Endothelial cell of umbilical vein (primary cell): ENCODE measurements around the gene LTN1. TPM values are rescaled to one million over a fixed set of nuclear protein-coding genes. Genes with fewer than 3 reads are reported as not detected.

ENCODE experiments used
- BruUV-seq: library from RNA; stranded (reverse); fragments of 400-500 nt; replicated peaks from 2 replicates; lab custom pipeline; 2021; lab: Mats Ljungman, UMichigan
- CTCF ChIA-PET: fragments of 300-600, 350-600 bp; sonication (Branson Sonifier 250); formaldehyde crosslinking; loops from one replicate; lab custom pipeline; 2021; ENCODE audit warnings: antibody characterized with exemption, inconsistent platforms; lab: Charles Lee
- POLR2A ChIA-PET: fragments of 300-600, 350-600 bp; sonication (Branson Sonifier 250); formaldehyde crosslinking; loops from one replicate; lab custom pipeline; 2021; ENCODE audit warnings: antibody characterized with exemption, inconsistent platforms; lab: Charles Lee
- DNase-seq: peaks from one replicate; pipeline ENCODE4 v3.0.0-alpha.2; 2011; ENCODE audit warnings: low read depth, low spot score
- FAIRE-seq: peaks from 2 replicates; lab custom pipeline; 2011; peaks lifted over from hg19 to GRCh38; lab: Jason Lieb, UNC
- H2AFZ ChIP-seq: 2 replicates; pipeline ENCODE4 v1.6.0; 2012; ENCODE audit warnings: low read depth, low read length, control low read depth, inconsistent platforms
- H3K27ac ChIP-seq: 2 replicates; pipeline ENCODE4 v1.5.1; 2011; ENCODE audit warnings: low read depth, mild to moderate bottlenecking, control low read depth, low read length, moderate library complexity; ENCODE audit not compliant: insufficient read depth
- H3K27me3 ChIP-seq, 2 experiments: 2 replicates each; pipeline versions ENCODE4 v1.6.0 to v1.6.1; 2011; ENCODE audit warnings: low read length in 2 of 2, mixed read lengths in 1 of 2; ENCODE audit not compliant: control insufficient read depth in 2 of 2, insufficient read depth in 2 of 2
- H3K36me3 ChIP-seq, 2 experiments: 2 replicates in 1 of 2; 3 replicates in 1 of 2; pipeline ENCODE4 v1.5.1; 2011; ENCODE audit warnings: low read length in 2 of 2, mild to moderate bottlenecking in 1 of 2, moderate library complexity in 1 of 2; ENCODE audit not compliant: control insufficient read depth in 2 of 2, insufficient read depth in 2 of 2; ENCODE audit errors: extremely low read depth in 1 of 2
- H3K4me1 ChIP-seq: 3 replicates; pipeline ENCODE4 v1.5.1; 2011; ENCODE audit warnings: mild to moderate bottlenecking, low read length; ENCODE audit not compliant: control insufficient read depth, insufficient read depth; ENCODE audit errors: extremely low read depth
- H3K4me2 ChIP-seq: 2 replicates; pipeline ENCODE4 v1.6.1; 2011; ENCODE audit warnings: low read length, control low read depth, mixed read lengths; ENCODE audit not compliant: insufficient read depth
- H3K4me3 ChIP-seq, 3 experiments: fragments of 200-600 bp in 1 of 3; sonication (generic), shearing (Covaris generic) in 1 of 3; replicated peaks in 1 of 3; 2 replicates each; pipeline ENCODE4 v1.5.1; 2011 to 2016; ENCODE audit warnings: control low read depth in 3 of 3, low read length in 3 of 3, mild to moderate bottlenecking in 2 of 3, inconsistent platforms in 1 of 3, low read depth in 1 of 3, moderate library complexity in 1 of 3; ENCODE audit not compliant: insufficient read depth in 1 of 3
- H3K79me2 ChIP-seq: 2 replicates; pipeline ENCODE4 v1.6.0; 2012; ENCODE audit warnings: low read length, inconsistent platforms; ENCODE audit not compliant: control insufficient read depth, insufficient read depth
- H3K9ac ChIP-seq: replicated peaks from 2 replicates; pipeline ENCODE3; 2011; ENCODE audit warnings: low read length, control low read depth; ENCODE audit not compliant: insufficient read depth; ENCODE audit errors: extremely low read depth
- H3K9me1 ChIP-seq: replicated peaks from 3 replicates; pipeline ENCODE4 v1.6.0; 2011; ENCODE audit warnings: mild to moderate bottlenecking, low read length; ENCODE audit not compliant: control insufficient read depth, insufficient read depth; ENCODE audit errors: extremely low read depth
- H3K9me3 ChIP-seq: replicated peaks from 2 replicates; pipeline ENCODE4 v1.5.1; 2012; ENCODE audit warnings: low read length, inconsistent platforms; ENCODE audit not compliant: control insufficient read depth, insufficient read depth
- H4K20me1 ChIP-seq: replicated peaks from 2 replicates; pipeline ENCODE3; 2011; ENCODE audit warnings: mild to moderate bottlenecking, low read length; ENCODE audit not compliant: control insufficient read depth, insufficient read depth; ENCODE audit errors: extremely low read depth
- CTCF ChIP-seq, 2 donors: IDR thresholded peaks; 1 replicate in 1 of 2; 2 replicates in 1 of 2; pipeline ENCODE4 v1.5.1; 2011; ENCODE audit warnings: low read length in 2 of 2, mild to moderate bottlenecking in 2 of 2, moderate library complexity in 2 of 2, control low read depth in 1 of 2, inconsistent platforms in 1 of 2, low read depth in 1 of 2; ENCODE audit not compliant: insufficient read depth in 1 of 2; ENCODE audit errors: extremely low read depth in 1 of 2
- EZH2 ChIP-seq: IDR thresholded peaks from 2 replicates; pipeline ENCODE4 v1.6.1; 2012; ENCODE audit warnings: borderline replicate concordance, low read depth, mild to moderate bottlenecking, moderate library complexity, low read length, inconsistent platforms; ENCODE audit not compliant: severe bottlenecking
- FOS ChIP-seq: IDR thresholded peaks from 2 replicates; pipeline ENCODE4 v1.6.1; 2011; ENCODE audit warnings: mild to moderate bottlenecking, low read length, moderate library complexity, borderline replicate concordance; ENCODE audit not compliant: insufficient read depth
- GATA2 ChIP-seq: IDR thresholded peaks from 2 replicates; pipeline ENCODE4 v1.7.0; 2011; ENCODE audit warnings: low read depth, mild to moderate bottlenecking, moderate library complexity, mixed read lengths, low read length; ENCODE audit not compliant: insufficient read length, insufficient read depth
- JUN ChIP-seq: IDR thresholded peaks from 2 replicates; pipeline ENCODE4 v1.6.1; 2011; ENCODE audit warnings: borderline replicate concordance, low read depth; ENCODE audit not compliant: insufficient read length, insufficient read depth
- MAX ChIP-seq: IDR thresholded peaks from 2 replicates; pipeline ENCODE4 v1.6.1; 2011; ENCODE audit not compliant: insufficient read depth, insufficient read length
- MYC ChIP-seq: IDR thresholded peaks from one replicate; pipeline ENCODE4 v1.6.1; 2011; ENCODE audit warnings: mild to moderate bottlenecking, low read depth, low read length
- POLR2A ChIP-seq: IDR thresholded peaks from 2 replicates; pipeline ENCODE4 v1.6.1; 2012; ENCODE audit warnings: low read depth, mild to moderate bottlenecking, control low read depth, low read length
- POLR2AphosphoS5 ChIP-seq: IDR thresholded peaks from 2 replicates; pipeline ENCODE4 v1.6.1; 2012; ENCODE audit warnings: low read depth, mild to moderate bottlenecking, control low read depth, low read length, moderate library complexity; ENCODE audit not compliant: insufficient read depth
- dilution Hi-C: fragments of 300-500 bp; cut with MboI; formaldehyde crosslinking; loops from one replicate; pipeline ENCODE4 v1.15.0; 2019; ENCODE audit warnings: low sequenced_read_pairs; ENCODE audit not compliant: extremely low pct_ligation_motif_present
- intact Hi-C: fragments of 100-400 bp; cut with micrococcal nuclease; formaldehyde crosslinking; loops from one replicate; pipeline ENCODE4 v1.10.0; 2022
- polyA plus RNA-seq, 4 experiments: library from polyadenylated mRNA; depleted of rRNA in 3 of 4; stranded (reverse) in 3 of 4; unstranded in 1 of 4; fragments of >200 nt; gene quantifications; 2 replicates each; pipeline versions ENCODE4 v1.2.1 to v1.2.3, GENCODE V29; 2011 to 2012; ENCODE audit warnings: missing spikeins in 1 of 4
- total RNA-seq: library from RNA; stranded (reverse); gene quantifications from 2 replicates; pipeline ENCODE4 v1.2.3, GENCODE V29; 2021

Gene LTN1
- total and polyA plus RNA-seq, 2 donors (not counting 3 experiments of a cell fraction or from before 2014, with no cell fraction given): 3.8 to 23.0 TPM

- intact Hi-C loops: no loop called here
- Histone ChIP-seq H3K27ac (no peak overlapping the region), H3K36me3 (peaks cover 4 to 9% of the 10 kb centered on the region in 2 experiments), H3K4me3 (no peak overlapping the region), H3K4me1 (no peaks in the 10 kb centered on the region), H3K9ac (no peak overlapping the region), H3K9me3 (no peaks in the 10 kb centered on the region), H2AFZ (no peak overlapping the region), H3K79me2 (no peaks in the 10 kb centered on the region), H4K20me1 (no peaks in the 10 kb centered on the region), H3K9me1 (no peaks in the 10 kb centered on the region), H3K27me3 (no peaks in the 10 kb centered on the region), H3K4me2 (no peak overlapping the region)
- no TSS peak for BruUV-seq
- no peak for TF ChIP-seq FOS
- TF ChIP-seq POLR2A: no peak
- no peak for TF ChIP-seq MYC
- no peak for TF ChIP-seq CTCF (IDR thresholded peaks at IDR 0.05; ENCODE audit: extremely low read depth in 1 of 2, insufficient read depth in 1 of 2, low read depth in 1 of 2, low read length in 2 of 2)
- TF ChIP-seq EZH2: no peak
- no peak for TF ChIP-seq MAX
- TF ChIP-seq POLR2AphosphoS5: no peak
- no peak for TF ChIP-seq JUN
- TF ChIP-seq GATA2: no peak
- FAIRE-seq (no peak), DNase-seq (no peak)
- ChIA-PET CTCF (interaction anchor here (0.7 to 1.4 kb wide), 3 partner anchors 12 to 21 kb away, joined by 3 to 4 read pairs (median 3); no protein-coding TSS in a partner anchor), POLR2A (no interaction called here)
- dilution Hi-C loops: no loop called here
These were observed 39.4 kb downstream of the LTN1 start for GRCh38 chr21:28953247-28953646.
